ENCODE measurements around the gene SMC1B.
A peak's percentile ranks its signal among the peaks of the same experiment; 100 is the strongest.

Gene SMC1B

DNA sequence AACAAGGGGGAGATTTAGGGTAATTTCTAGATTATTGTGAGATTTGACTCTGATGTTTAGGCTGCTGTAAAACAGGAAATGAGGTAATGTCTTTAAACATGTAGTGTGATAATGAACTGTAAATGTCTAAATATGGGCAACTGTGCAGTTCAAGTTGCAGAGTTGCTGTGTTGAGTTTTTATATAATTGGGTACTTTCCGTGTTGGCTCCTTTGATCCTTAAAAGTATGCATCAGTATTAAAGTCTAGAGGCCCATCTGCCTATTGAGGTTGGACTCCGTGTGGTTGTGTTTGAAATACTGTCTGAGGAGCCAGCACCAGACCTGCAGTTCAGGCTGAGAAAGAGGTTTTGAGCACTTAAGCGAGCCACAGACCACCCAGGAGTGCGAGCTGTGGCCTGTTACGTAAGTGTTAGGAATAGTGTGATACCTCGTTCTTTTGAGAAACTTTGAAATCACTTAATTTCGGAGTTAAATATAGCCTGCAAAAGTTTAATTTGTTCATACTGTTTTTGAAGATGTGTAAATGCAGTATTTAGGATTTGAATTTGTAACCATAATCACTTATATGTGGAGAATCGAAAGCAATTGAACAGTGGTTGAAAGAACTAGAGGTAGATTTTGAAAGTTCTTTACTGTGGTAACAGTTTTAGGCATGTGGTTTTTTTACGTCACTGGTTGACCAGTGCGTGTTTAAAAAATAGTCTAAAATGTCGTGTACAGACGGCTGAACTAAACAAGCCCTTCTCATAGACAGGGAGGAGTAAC lies 94.7 kb downstream of the SMC1B start:
- Histone ChIP-seq H3K36me3 (peaks cover 14% of the 10 kb centered on the region), H3K27ac (no peak overlapping the region), H3K9me3 (ENCODE audit: severe bottlenecking) (no peaks in the 10 kb centered on the region), H3K27me3 (ENCODE audit: insufficient read depth, low read depth, severe bottlenecking) (no peaks in the 10 kb centered on the region), H3K4me3 (ENCODE audit: low read depth, low read length) (no peak overlapping the region)
- DNase-seq, result no peak
- TF ChIP-seq, protein P1, sequence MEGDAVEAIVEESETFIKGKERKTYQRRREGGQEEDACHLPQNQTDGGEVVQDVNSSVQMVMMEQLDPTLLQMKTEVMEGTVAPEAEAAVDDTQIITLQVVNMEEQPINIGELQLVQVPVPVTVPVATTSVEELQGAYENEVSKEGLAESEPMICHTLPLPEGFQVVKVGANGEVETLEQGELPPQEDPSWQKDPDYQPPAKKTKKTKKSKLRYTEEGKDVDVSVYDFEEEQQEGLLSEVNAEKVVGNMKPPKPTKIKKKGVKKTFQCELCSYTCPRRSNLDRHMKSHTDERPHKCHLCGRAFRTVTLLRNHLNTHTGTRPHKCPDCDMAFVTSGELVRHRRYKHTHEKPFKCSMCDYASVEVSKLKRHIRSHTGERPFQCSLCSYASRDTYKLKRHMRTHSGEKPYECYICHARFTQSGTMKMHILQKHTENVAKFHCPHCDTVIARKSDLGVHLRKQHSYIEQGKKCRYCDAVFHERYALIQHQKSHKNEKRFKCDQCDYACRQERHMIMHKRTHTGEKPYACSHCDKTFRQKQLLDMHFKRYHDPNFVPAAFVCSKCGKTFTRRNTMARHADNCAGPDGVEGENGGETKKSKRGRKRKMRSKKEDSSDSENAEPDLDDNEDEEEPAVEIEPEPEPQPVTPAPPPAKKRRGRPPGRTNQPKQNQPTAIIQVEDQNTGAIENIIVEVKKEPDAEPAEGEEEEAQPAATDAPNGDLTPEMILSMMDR (IDR thresholded peaks at IDR 0.05; ENCODE audit: low read depth, low read length), result no peak

DNA sequence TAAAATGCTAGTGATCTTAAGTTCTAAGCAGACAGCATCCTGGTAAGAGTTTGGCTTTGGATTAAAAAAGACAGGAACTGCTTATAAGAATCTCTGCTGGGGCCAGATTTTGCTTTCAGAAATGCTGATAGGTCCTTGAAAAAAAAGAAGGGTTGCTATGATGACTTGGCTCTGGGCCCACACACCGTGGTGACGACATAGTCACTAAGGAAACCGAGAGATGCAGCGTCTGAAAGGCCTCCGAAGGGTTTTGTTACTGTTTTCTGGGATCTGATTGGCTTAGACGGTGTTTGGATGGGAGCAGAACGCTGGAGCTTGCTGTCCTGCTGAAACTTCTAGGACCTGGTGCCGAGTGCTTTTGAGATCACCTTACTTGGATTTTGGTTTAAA lies 95.2 kb downstream of the SMC1B start:
- H3K36me3 ChIP-seq, result peaks cover 8% of the 10 kb centered on the region
- no peak for DNase-seq
- H3K27me3 ChIP-seq (ENCODE audit: insufficient read depth, low read depth, severe bottlenecking), result no peaks in the 10 kb centered on the region
- H3K4me3 ChIP-seq (ENCODE audit: low read depth, low read length), result no peak overlapping the region
- TF ChIP-seq, protein P1 (IDR thresholded peaks at IDR 0.05; ENCODE audit: low read depth, low read length), result no peak
- H3K9me3 ChIP-seq (ENCODE audit: severe bottlenecking), result no peaks in the 10 kb centered on the region
- no peak overlapping the region for H3K27ac ChIP-seq

DNA sequence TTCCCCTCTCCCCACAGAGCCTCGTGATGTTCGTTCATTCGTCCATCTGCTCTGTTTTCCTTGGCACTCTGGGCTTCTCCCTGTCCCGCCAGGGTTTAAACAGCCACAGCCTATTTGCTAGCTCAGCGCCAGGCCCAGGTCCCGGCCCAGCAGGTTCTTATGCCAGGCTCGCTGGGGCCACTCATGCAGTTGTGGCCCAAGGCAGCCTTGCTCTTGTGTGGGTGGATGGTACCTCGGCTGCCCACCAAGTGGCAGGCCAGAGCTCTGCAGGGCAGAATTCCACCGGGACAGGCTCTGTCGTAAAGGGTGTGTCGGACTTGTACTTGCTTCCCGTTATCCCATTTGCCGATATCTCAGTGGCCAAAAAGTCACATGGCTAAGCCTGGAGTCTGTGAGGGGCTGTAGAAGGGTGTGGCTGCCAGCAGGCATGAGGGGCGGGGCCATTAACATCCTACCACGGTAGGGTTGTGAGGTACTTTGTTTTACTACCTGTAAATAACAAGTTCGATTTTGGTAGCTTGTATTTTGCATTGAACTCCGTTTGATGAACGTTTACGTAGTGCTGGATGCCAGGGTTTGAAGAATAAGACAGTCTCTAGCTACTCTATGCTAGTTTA lies 95.7 kb downstream of the SMC1B start:
- Histone ChIP-seq H3K4me3 (ENCODE audit: low read depth, low read length) (no peak overlapping the region), H3K36me3 (peaks cover 5% of the 10 kb centered on the region), H3K27me3 (ENCODE audit: insufficient read depth, low read depth, severe bottlenecking) (no peaks in the 10 kb centered on the region), H3K27ac (no peak overlapping the region), H3K9me3 (ENCODE audit: severe bottlenecking) (no peaks in the 10 kb centered on the region)
- DNase-seq, result no peak
- TF ChIP-seq, protein P1 (IDR thresholded peaks at IDR 0.05; ENCODE audit: low read depth, low read length), result peak; percentile 43

DNA sequence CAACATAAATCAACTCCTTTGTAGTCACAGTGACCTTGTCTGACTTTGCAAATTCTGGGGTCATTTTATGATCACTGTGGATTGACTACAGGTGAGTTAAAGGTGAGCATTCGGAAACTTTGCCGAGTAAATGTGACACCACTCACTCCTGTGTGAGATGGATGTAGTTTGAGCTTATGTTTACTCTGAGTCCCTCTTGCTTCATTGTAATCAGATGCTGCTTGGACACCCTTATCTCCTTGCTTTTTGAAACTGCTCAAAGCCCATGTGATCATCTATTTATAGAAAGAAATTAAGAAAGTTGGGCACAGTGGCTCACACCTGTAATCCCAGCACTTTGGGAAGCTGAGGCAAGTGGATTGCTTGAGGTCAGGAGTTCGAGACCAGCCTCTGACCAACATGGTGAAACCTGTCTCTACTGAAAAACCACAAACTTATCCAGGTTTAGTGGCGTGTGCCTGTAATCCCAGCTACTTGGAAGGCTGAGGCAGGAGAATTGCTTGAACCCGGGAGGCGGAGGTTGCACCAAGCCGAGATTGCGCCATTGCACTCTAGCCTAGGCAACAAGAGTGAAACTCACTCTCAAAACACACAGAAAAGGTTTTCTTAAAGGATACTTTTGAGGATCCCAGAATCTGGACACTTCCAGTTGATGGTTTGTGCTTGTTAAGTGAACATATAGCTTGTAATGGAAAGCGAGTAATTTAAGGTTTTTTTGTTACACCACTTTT lies 96.4 kb downstream of the SMC1B start:
- H3K4me3 ChIP-seq (ENCODE audit: low read depth, low read length), result no peak overlapping the region
- no peaks in the 10 kb centered on the region for H3K9me3 ChIP-seq (ENCODE audit: severe bottlenecking)
- H3K27ac ChIP-seq, result no peak overlapping the region
- TF ChIP-seq, protein P1 (IDR thresholded peaks at IDR 0.05; ENCODE audit: low read depth, low read length), result no peak
- peaks cover 8% of the 10 kb centered on the region for H3K36me3 ChIP-seq
- DNase-seq, result no peak
- no peaks in the 10 kb centered on the region for H3K27me3 ChIP-seq (ENCODE audit: insufficient read depth, low read depth, severe bottlenecking)

DNA sequence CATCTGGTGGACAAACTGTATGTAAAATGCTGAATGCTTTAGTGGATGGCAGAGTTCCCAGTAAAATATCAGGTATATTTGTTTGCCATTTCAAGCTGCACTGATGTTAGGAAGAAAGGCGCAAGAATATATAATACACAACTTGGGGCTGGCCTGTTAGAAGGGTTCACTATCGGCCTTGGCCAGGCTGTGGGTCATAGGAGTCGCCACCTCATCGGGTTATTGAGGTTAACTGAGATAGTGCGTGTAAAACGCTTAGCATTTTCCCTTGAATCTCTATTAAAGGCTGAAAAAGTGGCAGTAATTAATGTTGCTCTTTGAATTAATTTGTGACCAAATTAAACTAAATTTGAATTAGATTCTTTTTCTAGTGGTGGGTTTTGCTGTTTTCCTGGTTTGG lies 98.6 kb downstream of the SMC1B start:
- peaks cover 9% of the 10 kb centered on the region for H3K36me3 ChIP-seq
- H3K4me3 ChIP-seq (ENCODE audit: low read depth, low read length), result no peak overlapping the region
- no peaks in the 10 kb centered on the region for H3K27me3 ChIP-seq (ENCODE audit: insufficient read depth, low read depth, severe bottlenecking)
- no peaks in the 10 kb centered on the region for H3K9me3 ChIP-seq (ENCODE audit: severe bottlenecking)
- no peak for DNase-seq
- no peak overlapping the region for H3K27ac ChIP-seq
- TF ChIP-seq, protein P1 (IDR thresholded peaks at IDR 0.05; ENCODE audit: low read depth, low read length), result no peak
